ENCODE data around the gene CYP21A2. TPM values are rescaled to one million over a fixed set of nuclear protein-coding genes. Genes with fewer than 3 reads are reported as not detected.
"Not testable (repeated sequence)": the region's sequence is repeated elsewhere in the genome, so short reads cannot be mapped to it uniquely, and the experiment has no call there.

Gene CYP21A2
- total RNA-seq, 2 experiments from 2014 or later, result not detected

- H2AFZ ChIP-seq (ENCODE audit: low read length); H3K36me3 ChIP-seq (ENCODE audit: insufficient read depth, low read length); DNase-seq (ENCODE audit: low spot score); H3K4me2 ChIP-seq (ENCODE audit: low read length); H3K27ac ChIP-seq (ENCODE audit: low read depth, low read length, poor library complexity, severe bottlenecking); BruUV-seq (replicated peaks); CTCF ChIA-PET (ENCODE audit: unreplicated experiment); H3K4me1 ChIP-seq (ENCODE audit: insufficient read depth, low read length, poor library complexity, severe bottlenecking); POLR2A ChIA-PET; H3K79me2 ChIP-seq (ENCODE audit: insufficient read depth, low read depth, low read length); H3K9me2 ChIP-seq (ENCODE audit: insufficient read depth, low read length); H3K4me3 ChIP-seq (ENCODE audit: low read depth, low read length, poor library complexity, severe bottlenecking); intact Hi-C loops (cut with micrococcal nuclease; ENCODE audit: unreplicated experiment); H4K20me1 ChIP-seq (ENCODE audit: insufficient read depth, low read length); H3K9me3 ChIP-seq (ENCODE audit: low read length): not testable (repeated sequence)
Measured at GRCh38 chr6:32004393-32004792, 33.8 kb upstream of the CYP21A2 start.

- H3K4me3 ChIP-seq (ENCODE audit: low read depth, low read length, poor library complexity, severe bottlenecking); POLR2A ChIA-PET; H3K9me3 ChIP-seq (ENCODE audit: low read length); H3K27ac ChIP-seq (ENCODE audit: low read depth, low read length, poor library complexity, severe bottlenecking); BruUV-seq (replicated peaks); H3K79me2 ChIP-seq (ENCODE audit: insufficient read depth, low read depth, low read length); H2AFZ ChIP-seq (ENCODE audit: low read length); H3K4me2 ChIP-seq (ENCODE audit: low read length); H3K9me2 ChIP-seq (ENCODE audit: insufficient read depth, low read length); CTCF ChIA-PET (ENCODE audit: unreplicated experiment); H3K36me3 ChIP-seq (ENCODE audit: insufficient read depth, low read length); H3K4me1 ChIP-seq (ENCODE audit: insufficient read depth, low read length, poor library complexity, severe bottlenecking); intact Hi-C loops (cut with micrococcal nuclease; ENCODE audit: unreplicated experiment); H4K20me1 ChIP-seq (ENCODE audit: insufficient read depth, low read length); DNase-seq (ENCODE audit: low spot score): not testable (repeated sequence)
Measured at GRCh38 chr6:32004864-32005537, 33.2 kb upstream of the CYP21A2 start.

- POLR2A ChIA-PET; H4K20me1 ChIP-seq (ENCODE audit: insufficient read depth, low read length); H3K79me2 ChIP-seq (ENCODE audit: insufficient read depth, low read depth, low read length); intact Hi-C loops (cut with micrococcal nuclease; ENCODE audit: unreplicated experiment); H3K4me1 ChIP-seq (ENCODE audit: insufficient read depth, low read length, poor library complexity, severe bottlenecking); CTCF ChIA-PET (ENCODE audit: unreplicated experiment); BruUV-seq (replicated peaks); DNase-seq (ENCODE audit: low spot score); H3K9me3 ChIP-seq (ENCODE audit: low read length); H3K36me3 ChIP-seq (ENCODE audit: insufficient read depth, low read length); H3K4me3 ChIP-seq (ENCODE audit: low read depth, low read length, poor library complexity, severe bottlenecking); H3K9me2 ChIP-seq (ENCODE audit: insufficient read depth, low read length); H2AFZ ChIP-seq (ENCODE audit: low read length); H3K4me2 ChIP-seq (ENCODE audit: low read length); H3K27ac ChIP-seq (ENCODE audit: low read depth, low read length, poor library complexity, severe bottlenecking): not testable (repeated sequence)
Measured at GRCh38 chr6:32005538-32005880, 32.7 kb upstream of the CYP21A2 start.

GRCh38 chr6:32005991-32006529, 32.2 kb upstream of the CYP21A2 start:
- intact Hi-C loops (cut with micrococcal nuclease; ENCODE audit: unreplicated experiment); BruUV-seq (replicated peaks); H3K4me3 ChIP-seq (ENCODE audit: low read depth, low read length, poor library complexity, severe bottlenecking); H3K36me3 ChIP-seq (ENCODE audit: insufficient read depth, low read length); H3K27ac ChIP-seq (ENCODE audit: low read depth, low read length, poor library complexity, severe bottlenecking); CTCF ChIA-PET (ENCODE audit: unreplicated experiment); POLR2A ChIA-PET; H2AFZ ChIP-seq (ENCODE audit: low read length); H4K20me1 ChIP-seq (ENCODE audit: insufficient read depth, low read length); H3K4me1 ChIP-seq (ENCODE audit: insufficient read depth, low read length, poor library complexity, severe bottlenecking); H3K4me2 ChIP-seq (ENCODE audit: low read length); DNase-seq (ENCODE audit: low spot score); H3K79me2 ChIP-seq (ENCODE audit: insufficient read depth, low read depth, low read length); H3K9me3 ChIP-seq (ENCODE audit: low read length); H3K9me2 ChIP-seq (ENCODE audit: insufficient read depth, low read length): not testable (repeated sequence)

- intact Hi-C loops (cut with micrococcal nuclease; ENCODE audit: unreplicated experiment); H3K9me2 ChIP-seq (ENCODE audit: insufficient read depth, low read length); POLR2A ChIA-PET; DNase-seq (ENCODE audit: low spot score); CTCF ChIA-PET (ENCODE audit: unreplicated experiment); H3K79me2 ChIP-seq (ENCODE audit: insufficient read depth, low read depth, low read length); H3K4me2 ChIP-seq (ENCODE audit: low read length); H4K20me1 ChIP-seq (ENCODE audit: insufficient read depth, low read length); H3K4me1 ChIP-seq (ENCODE audit: insufficient read depth, low read length, poor library complexity, severe bottlenecking); BruUV-seq (replicated peaks); H3K9me3 ChIP-seq (ENCODE audit: low read length); H3K27ac ChIP-seq (ENCODE audit: low read depth, low read length, poor library complexity, severe bottlenecking); H2AFZ ChIP-seq (ENCODE audit: low read length); H3K4me3 ChIP-seq (ENCODE audit: low read depth, low read length, poor library complexity, severe bottlenecking); H3K36me3 ChIP-seq (ENCODE audit: insufficient read depth, low read length): not testable (repeated sequence)
Measured at GRCh38 chr6:32007086-32007485, 31.1 kb upstream of the CYP21A2 start.

GRCh38 chr6:32008037-32008436, 30.2 kb upstream of the CYP21A2 start:
- POLR2A ChIA-PET; H2AFZ ChIP-seq (ENCODE audit: low read length); intact Hi-C loops (cut with micrococcal nuclease; ENCODE audit: unreplicated experiment); H3K4me2 ChIP-seq (ENCODE audit: low read length); H3K27ac ChIP-seq (ENCODE audit: low read depth, low read length, poor library complexity, severe bottlenecking); H3K9me3 ChIP-seq (ENCODE audit: low read length); H3K36me3 ChIP-seq (ENCODE audit: insufficient read depth, low read length); H3K79me2 ChIP-seq (ENCODE audit: insufficient read depth, low read depth, low read length); H3K9me2 ChIP-seq (ENCODE audit: insufficient read depth, low read length); H3K4me1 ChIP-seq (ENCODE audit: insufficient read depth, low read length, poor library complexity, severe bottlenecking); H4K20me1 ChIP-seq (ENCODE audit: insufficient read depth, low read length); DNase-seq (ENCODE audit: low spot score); H3K4me3 ChIP-seq (ENCODE audit: low read depth, low read length, poor library complexity, severe bottlenecking); BruUV-seq (replicated peaks); CTCF ChIA-PET (ENCODE audit: unreplicated experiment): not testable (repeated sequence)

GRCh38 chr6:32008616-32009015, 29.6 kb upstream of the CYP21A2 start:
- BruUV-seq (replicated peaks); H3K27ac ChIP-seq (ENCODE audit: low read depth, low read length, poor library complexity, severe bottlenecking); H2AFZ ChIP-seq (ENCODE audit: low read length); H3K4me2 ChIP-seq (ENCODE audit: low read length); intact Hi-C loops (cut with micrococcal nuclease; ENCODE audit: unreplicated experiment); H3K9me3 ChIP-seq (ENCODE audit: low read length); H4K20me1 ChIP-seq (ENCODE audit: insufficient read depth, low read length); POLR2A ChIA-PET; H3K79me2 ChIP-seq (ENCODE audit: insufficient read depth, low read depth, low read length); H3K9me2 ChIP-seq (ENCODE audit: insufficient read depth, low read length); H3K4me1 ChIP-seq (ENCODE audit: insufficient read depth, low read length, poor library complexity, severe bottlenecking); H3K36me3 ChIP-seq (ENCODE audit: insufficient read depth, low read length); CTCF ChIA-PET (ENCODE audit: unreplicated experiment); H3K4me3 ChIP-seq (ENCODE audit: low read depth, low read length, poor library complexity, severe bottlenecking); DNase-seq (ENCODE audit: low spot score): not testable (repeated sequence)

Measured in OCI-LY7 (cell line).